ENCODE measurements around the gene FLCN.

The FLCN gene

DNA sequence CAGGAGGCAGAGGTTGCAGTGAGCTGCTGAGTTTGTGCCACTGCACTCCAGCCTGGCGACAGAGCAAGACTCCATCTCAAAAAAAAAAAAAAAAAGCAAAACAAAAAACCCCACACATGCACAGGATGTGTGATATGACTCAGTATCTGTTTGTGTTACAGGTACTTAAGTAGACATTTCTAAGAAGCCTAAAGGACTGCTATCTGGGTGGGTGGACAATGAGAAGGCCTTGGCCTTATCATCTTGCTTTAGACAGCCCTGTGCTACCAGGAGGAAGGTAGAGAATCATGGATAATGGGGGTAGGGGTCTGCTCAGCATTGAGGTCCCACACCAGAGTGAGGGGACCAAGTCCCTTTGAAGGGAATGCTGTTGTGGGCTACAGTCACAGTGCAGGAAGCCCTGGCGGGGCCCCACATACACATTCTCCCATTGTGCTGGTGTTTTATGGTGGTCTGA is 57.6 kb downstream of the FLCN start:
- H3K36me3 ChIP-seq (replicated peaks; ENCODE audit: insufficient read depth, low read length) = 0 out of 2 replicates have a peak, but pooled peaks cover 2% of the 10 kb centered on the region
- no peaks in the 10 kb centered on the region for H3K27me3 ChIP-seq (replicated peaks; ENCODE audit: insufficient read depth, low read length)
- DNase-seq = no peak
- no peak overlapping the region for H3K27ac ChIP-seq (ENCODE audit: low read length)
- H3F3A ChIP-seq (ENCODE audit: insufficient read depth, low read length) = no peaks in the 10 kb centered on the region
- H3K4me3 ChIP-seq (ENCODE audit: low read length) = no peak overlapping the region
- H3K4me1 ChIP-seq (ENCODE audit: low read length) = no peaks in the 10 kb centered on the region
- no peak overlapping the region for H3K9ac ChIP-seq (ENCODE audit: low read length)
- TF ChIP-seq, protein P1, sequence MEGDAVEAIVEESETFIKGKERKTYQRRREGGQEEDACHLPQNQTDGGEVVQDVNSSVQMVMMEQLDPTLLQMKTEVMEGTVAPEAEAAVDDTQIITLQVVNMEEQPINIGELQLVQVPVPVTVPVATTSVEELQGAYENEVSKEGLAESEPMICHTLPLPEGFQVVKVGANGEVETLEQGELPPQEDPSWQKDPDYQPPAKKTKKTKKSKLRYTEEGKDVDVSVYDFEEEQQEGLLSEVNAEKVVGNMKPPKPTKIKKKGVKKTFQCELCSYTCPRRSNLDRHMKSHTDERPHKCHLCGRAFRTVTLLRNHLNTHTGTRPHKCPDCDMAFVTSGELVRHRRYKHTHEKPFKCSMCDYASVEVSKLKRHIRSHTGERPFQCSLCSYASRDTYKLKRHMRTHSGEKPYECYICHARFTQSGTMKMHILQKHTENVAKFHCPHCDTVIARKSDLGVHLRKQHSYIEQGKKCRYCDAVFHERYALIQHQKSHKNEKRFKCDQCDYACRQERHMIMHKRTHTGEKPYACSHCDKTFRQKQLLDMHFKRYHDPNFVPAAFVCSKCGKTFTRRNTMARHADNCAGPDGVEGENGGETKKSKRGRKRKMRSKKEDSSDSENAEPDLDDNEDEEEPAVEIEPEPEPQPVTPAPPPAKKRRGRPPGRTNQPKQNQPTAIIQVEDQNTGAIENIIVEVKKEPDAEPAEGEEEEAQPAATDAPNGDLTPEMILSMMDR (IDR thresholded peaks at IDR 0.05; ENCODE audit: low read length) = no peak
- TF ChIP-seq EZH2phosphoT487 (IDR thresholded peaks at IDR 0.05; ENCODE audit: low read length) (no peak), EZH2 (optimal IDR thresholded peaks at IDR 0.05; ENCODE audit: low read depth, low read length) (no peak)
- no peaks in the 10 kb centered on the region for H3K79me2 ChIP-seq (ENCODE audit: low read length)
- H3K9me2 ChIP-seq (replicated peaks; ENCODE audit: insufficient read depth, low read length) = no peaks in the 10 kb centered on the region
- H3K4me2 ChIP-seq (ENCODE audit: low read depth, low read length) = no peak overlapping the region
- no peaks in the 10 kb centered on the region for H3K9me3 ChIP-seq (replicated peaks; ENCODE audit: insufficient read depth, low read length)
- no peak overlapping the region for H2AFZ ChIP-seq (ENCODE audit: low read length)
- no peaks in the 10 kb centered on the region for H4K20me1 ChIP-seq (ENCODE audit: insufficient read depth, low read length)

DNA sequence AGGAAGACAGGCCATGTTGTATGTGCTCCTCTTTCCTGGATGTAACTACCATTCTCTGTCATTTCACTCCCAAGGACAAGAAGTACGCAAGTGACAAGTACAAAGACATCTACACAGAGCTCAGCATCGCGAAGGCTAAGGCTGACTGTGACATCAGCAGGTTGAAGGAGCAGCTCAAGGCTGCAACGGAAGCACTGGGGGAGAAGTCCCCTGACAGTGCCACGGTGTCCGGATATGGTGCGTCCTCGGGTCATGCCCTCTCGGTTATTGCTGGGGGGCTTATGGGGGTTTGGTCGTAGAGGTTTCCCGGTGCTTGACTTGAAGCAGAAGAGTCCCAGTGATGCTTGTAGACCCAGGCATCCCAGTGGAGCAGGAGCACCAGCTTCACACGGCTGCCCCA is 59.8 kb downstream of the FLCN start:
- DNase-seq = no peak
- Histone ChIP-seq H3K36me3 (replicated peaks; ENCODE audit: insufficient read depth, low read length) (peaks cover 4% of the 10 kb centered on the region; the same call in 1 of the 2 replicates), H3K4me1 (ENCODE audit: low read length) (no peaks in the 10 kb centered on the region), H3K27ac (ENCODE audit: low read length) (no peak overlapping the region), H3K4me3 (ENCODE audit: low read length) (no peak overlapping the region), H3K27me3 (replicated peaks; ENCODE audit: insufficient read depth, low read length) (no peaks in the 10 kb centered on the region), H3K9me2 (replicated peaks; ENCODE audit: insufficient read depth, low read length) (no peaks in the 10 kb centered on the region), H3F3A (ENCODE audit: insufficient read depth, low read length) (no peaks in the 10 kb centered on the region), H4K20me1 (ENCODE audit: insufficient read depth, low read length) (no peaks in the 10 kb centered on the region), H2AFZ (ENCODE audit: low read length) (no peak overlapping the region), H3K4me2 (ENCODE audit: low read depth, low read length) (no peak overlapping the region), H3K79me2 (ENCODE audit: low read length) (no peaks in the 10 kb centered on the region), H3K9ac (ENCODE audit: low read length) (no peak overlapping the region), H3K9me3 (replicated peaks; ENCODE audit: insufficient read depth, low read length) (no peaks in the 10 kb centered on the region)
- TF ChIP-seq, protein P1 (IDR thresholded peaks at IDR 0.05; ENCODE audit: low read length) = no peak
- TF ChIP-seq EZH2 (optimal IDR thresholded peaks at IDR 0.05; ENCODE audit: low read depth, low read length) = no peak
- TF ChIP-seq EZH2phosphoT487 (IDR thresholded peaks at IDR 0.05; ENCODE audit: low read length) = no peak

DNA sequence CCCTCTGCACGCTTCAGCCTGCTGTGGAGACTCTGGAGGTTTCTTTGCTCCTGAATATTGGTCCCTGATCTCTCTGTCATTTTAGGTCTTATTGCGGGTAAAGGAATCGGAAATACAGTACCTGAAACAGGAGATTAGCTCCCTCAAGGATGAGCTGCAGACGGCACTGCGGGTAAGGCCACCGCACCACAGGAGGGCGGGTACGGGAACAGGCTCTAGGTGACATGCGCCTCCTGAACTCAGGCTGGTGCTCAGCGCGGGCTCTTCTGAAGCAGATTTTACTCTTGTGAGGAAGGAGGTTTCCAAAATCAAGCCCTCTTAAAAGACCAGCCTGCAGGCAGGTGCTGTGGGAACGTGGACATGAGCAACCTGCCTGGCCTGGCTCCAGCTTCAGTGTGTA is 60.6 kb downstream of the FLCN start:
- DNase-seq = no peak
- no peak overlapping the region for H3K4me3 ChIP-seq (ENCODE audit: low read length)
- H3K9ac ChIP-seq (ENCODE audit: low read length) = no peak overlapping the region
- H3K4me2 ChIP-seq (ENCODE audit: low read depth, low read length) = no peak overlapping the region
- no peaks in the 10 kb centered on the region for H3K4me1 ChIP-seq (ENCODE audit: low read length)
- H3K36me3 ChIP-seq (replicated peaks; ENCODE audit: insufficient read depth, low read length) = peaks cover 7% of the 10 kb centered on the region; the same call in 1 of the 2 replicates
- no peak overlapping the region for H3K27ac ChIP-seq (ENCODE audit: low read length)
- H3K79me2 ChIP-seq (ENCODE audit: low read length) = no peaks in the 10 kb centered on the region
- H3K27me3 ChIP-seq (replicated peaks; ENCODE audit: insufficient read depth, low read length) = no peaks in the 10 kb centered on the region
- H3K9me2 ChIP-seq (replicated peaks; ENCODE audit: insufficient read depth, low read length) = no peaks in the 10 kb centered on the region
- no peaks in the 10 kb centered on the region for H3F3A ChIP-seq (ENCODE audit: insufficient read depth, low read length)
- no peak overlapping the region for H2AFZ ChIP-seq (ENCODE audit: low read length)
- no peaks in the 10 kb centered on the region for H4K20me1 ChIP-seq (ENCODE audit: insufficient read depth, low read length)
- TF ChIP-seq EZH2phosphoT487 (IDR thresholded peaks at IDR 0.05; ENCODE audit: low read length) (no peak), EZH2 (optimal IDR thresholded peaks at IDR 0.05; ENCODE audit: low read depth, low read length) (no peak)
- TF ChIP-seq, protein P1 (IDR thresholded peaks at IDR 0.05; ENCODE audit: low read length) = no peak
- no peaks in the 10 kb centered on the region for H3K9me3 ChIP-seq (replicated peaks; ENCODE audit: insufficient read depth, low read length)

All from MM.1S (cell line).